HAP-1 (cell line): ENCODE results near the gene SLC30A1.

Experiments used
- DNase-seq, 2 experiments: peaks; one replicate each; pipeline ENCODE4 v3.0.0-alpha.2; 2016 to 2020; ENCODE audit warnings: low spot score in 2 of 2
- H3K27me3 ChIP-seq: fragments of 250-450 bp; sonication (Bioruptor Pico); 2 replicates; pipeline ENCODE4 v1.5.1; 2020; ENCODE audit warnings: low read depth, mild to moderate bottlenecking, moderate library complexity
- H3K36me3 ChIP-seq: fragments of 250-450 bp; sonication (Bioruptor Pico); replicated peaks from 2 replicates; pipeline ENCODE4 v1.5.1; 2020; ENCODE audit warnings: mild to moderate bottlenecking
- H3K4me1 ChIP-seq: fragments of 250-450 bp; sonication (Bioruptor Pico); 2 replicates; pipeline ENCODE4 v1.5.1; 2020; ENCODE audit warnings: mild to moderate bottlenecking
- H3K4me3 ChIP-seq: fragments of 250-450 bp; sonication (Bioruptor Pico); 2 replicates; pipeline ENCODE4 v1.5.1; 2020; ENCODE audit warnings: mild to moderate bottlenecking, moderate library complexity
- H3K9me3 ChIP-seq: fragments of 250-450 bp; sonication (Bioruptor Pico); 2 replicates; pipeline ENCODE4 v1.5.1; 2020; ENCODE audit warnings: mild to moderate bottlenecking, moderate library complexity
- in situ Hi-C: fragments of 300-500 bp; cut with MboI; formaldehyde crosslinking; loops from 3 replicates; pipeline ENCODE4 v1.14.3; 2020; ENCODE audit warnings: low sequenced_read_pairs, inconsistent platforms, mixed read lengths

Gene SLC30A1

GRCh38 chr1:211603191-211603701, 24.3 kb upstream of the SLC30A1 start:
- Histone ChIP-seq H3K27me3 (no peaks in the 10 kb centered on the region), H3K4me1 (no peaks in the 10 kb centered on the region), H3K9me3 (no peaks in the 10 kb centered on the region), H3K36me3 (no peaks in the 10 kb centered on the region), H3K4me3 (no peak overlapping the region)
- no peak for DNase-seq
- in situ Hi-C loops: no loop called here

GRCh38 chr1:211601982-211602670, 23.2 kb upstream of the SLC30A1 start:
- Histone ChIP-seq H3K27me3 (no peaks in the 10 kb centered on the region), H3K9me3 (no peaks in the 10 kb centered on the region), H3K36me3 (no peaks in the 10 kb centered on the region), H3K4me3 (no peak overlapping the region), H3K4me1 (no peaks in the 10 kb centered on the region)
- in situ Hi-C loops: no loop called here
- DNase-seq: no peak

- Histone ChIP-seq H3K4me1 (no peaks in the 10 kb centered on the region), H3K4me3 (no peak overlapping the region), H3K36me3 (no peaks in the 10 kb centered on the region), H3K9me3 (no peaks in the 10 kb centered on the region), H3K27me3 (no peaks in the 10 kb centered on the region)
- in situ Hi-C loops: no loop called here
- DNase-seq: no peak
Measured at GRCh38 chr1:211601159-211601558, 22.2 kb upstream of the SLC30A1 start.

- H3K27me3 ChIP-seq: no peaks in the 10 kb centered on the region
- in situ Hi-C loops: no loop called here
- no peaks in the 10 kb centered on the region for H3K4me1 ChIP-seq
- no peak overlapping the region for H3K4me3 ChIP-seq
- DNase-seq: no peak
- no peaks in the 10 kb centered on the region for H3K9me3 ChIP-seq
- H3K36me3 ChIP-seq: no peaks in the 10 kb centered on the region
Measured at GRCh38 chr1:211599250-211599649, 20.3 kb upstream of the SLC30A1 start.

GRCh38 chr1:211598514-211598913, 19.6 kb upstream of the SLC30A1 start:
- no peak for DNase-seq
- in situ Hi-C loops: no loop called here
- no peaks in the 10 kb centered on the region for H3K36me3 ChIP-seq
- no peaks in the 10 kb centered on the region for H3K27me3 ChIP-seq
- no peaks in the 10 kb centered on the region for H3K4me1 ChIP-seq
- no peak overlapping the region for H3K4me3 ChIP-seq
- no peaks in the 10 kb centered on the region for H3K9me3 ChIP-seq

DNA sequence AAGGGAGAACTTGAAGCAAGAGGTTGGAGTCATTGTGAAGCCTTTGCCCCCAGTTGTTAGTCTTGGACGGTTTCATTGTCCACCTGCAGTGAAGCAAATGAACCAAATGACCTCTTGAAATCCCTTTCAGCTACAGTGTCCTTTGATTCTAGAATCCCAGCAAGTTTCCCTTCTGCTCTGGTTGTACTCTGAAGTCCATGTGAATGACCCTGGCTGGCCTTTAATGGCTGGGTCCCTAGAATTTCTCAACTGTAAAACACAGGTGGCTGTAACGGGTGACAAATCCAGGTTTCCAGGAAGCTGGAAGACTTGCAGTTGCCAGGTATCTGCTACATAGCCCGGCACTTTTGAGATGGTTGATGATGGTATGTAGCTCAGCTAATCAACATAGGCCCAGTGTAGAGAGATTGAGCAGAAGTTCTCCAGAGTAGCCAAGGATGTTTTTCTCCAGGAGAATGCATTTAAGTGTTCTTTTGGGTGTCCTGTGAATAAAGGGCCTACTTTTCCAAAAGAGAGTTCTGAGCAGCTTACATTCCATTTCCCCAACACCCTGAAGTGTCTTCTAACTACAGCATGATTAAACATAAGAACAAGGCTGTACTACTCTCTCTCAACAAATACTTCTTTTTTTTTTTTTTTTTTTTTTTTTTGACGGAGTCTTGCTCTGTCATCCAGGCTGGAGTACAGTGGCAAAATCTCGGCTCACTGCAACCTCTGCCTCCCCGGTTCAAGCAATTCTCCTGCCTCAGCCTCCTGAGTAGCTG, 17.6 kb upstream of the SLC30A1 start:
- Histone ChIP-seq H3K4me1 (no peaks in the 10 kb centered on the region), H3K4me3 (no peak overlapping the region), H3K36me3 (no peaks in the 10 kb centered on the region), H3K9me3 (no peaks in the 10 kb centered on the region), H3K27me3 (no peaks in the 10 kb centered on the region)
- DNase-seq: no peak
- in situ Hi-C loops: no loop called here

GRCh38 chr1:211595419-211595818, 16.5 kb upstream of the SLC30A1 start:
- H3K36me3 ChIP-seq: no peaks in the 10 kb centered on the region
- DNase-seq: no peak
- H3K9me3 ChIP-seq: no peaks in the 10 kb centered on the region
- H3K4me3 ChIP-seq: no peak overlapping the region
- H3K27me3 ChIP-seq: no peaks in the 10 kb centered on the region
- no peaks in the 10 kb centered on the region for H3K4me1 ChIP-seq
- in situ Hi-C loops: no loop called here

GRCh38 chr1:211591980-211592493, 13.1 kb upstream of the SLC30A1 start:
- no peak for DNase-seq
- in situ Hi-C loops: no loop called here
- no peaks in the 10 kb centered on the region for H3K4me1 ChIP-seq
- no peak overlapping the region for H3K4me3 ChIP-seq
- no peaks in the 10 kb centered on the region for H3K27me3 ChIP-seq
- no peaks in the 10 kb centered on the region for H3K9me3 ChIP-seq
- H3K36me3 ChIP-seq: no peaks in the 10 kb centered on the region

GRCh38 chr1:211589782-211590721, 11.1 kb upstream of the SLC30A1 start:
- Histone ChIP-seq H3K4me3 (no peak overlapping the region), H3K27me3 (no peaks in the 10 kb centered on the region), H3K9me3 (no peaks in the 10 kb centered on the region), H3K4me1 (no peaks in the 10 kb centered on the region), H3K36me3 (no peaks in the 10 kb centered on the region)
- no peak for DNase-seq
- in situ Hi-C loops: no loop called here

DNA sequence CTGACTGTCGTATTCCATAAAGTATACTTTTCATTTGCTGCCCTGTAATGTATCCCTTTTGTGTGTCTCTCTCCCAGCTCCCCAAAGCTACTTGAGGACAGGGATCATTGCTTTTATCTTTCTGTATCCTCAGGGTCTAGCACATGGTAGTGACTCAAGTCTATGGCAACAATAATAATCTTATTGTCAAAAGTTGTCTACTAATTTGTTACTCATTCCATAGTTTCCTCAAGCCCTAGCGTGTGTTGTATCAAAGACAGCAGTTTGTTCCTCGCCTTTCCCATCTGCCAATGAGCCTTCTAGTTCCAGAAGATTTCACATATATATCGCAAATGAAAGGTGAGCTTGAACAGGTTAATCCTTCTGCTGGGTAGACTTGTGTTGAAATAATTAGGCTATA, 9.8 kb upstream of the SLC30A1 start:
- no peaks in the 10 kb centered on the region for H3K36me3 ChIP-seq
- in situ Hi-C loops: no loop called here
- no peaks in the 10 kb centered on the region for H3K4me1 ChIP-seq
- no peaks in the 10 kb centered on the region for H3K27me3 ChIP-seq
- H3K9me3 ChIP-seq: no peaks in the 10 kb centered on the region
- H3K4me3 ChIP-seq: no peak overlapping the region
- DNase-seq: no peak

DNA sequence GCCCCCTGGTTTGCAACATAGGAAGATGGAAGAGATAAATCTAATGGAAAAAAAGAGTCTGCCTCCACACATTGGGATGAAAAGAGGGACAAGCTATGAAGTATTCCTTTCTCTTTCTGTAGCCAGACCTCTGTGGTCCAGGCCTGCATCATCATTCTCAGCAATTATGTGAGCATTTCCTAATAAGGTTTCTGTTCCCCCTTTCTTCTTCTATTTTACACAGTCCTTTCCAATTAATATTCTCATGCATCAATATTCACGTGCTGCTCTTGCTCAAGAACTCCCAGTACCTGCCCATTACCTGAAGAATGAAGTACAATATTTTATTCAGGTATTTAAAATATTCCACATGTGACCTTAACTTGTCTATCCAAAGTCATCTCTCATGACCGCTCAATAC, 8.2 kb upstream of the SLC30A1 start:
- H3K27me3 ChIP-seq: no peaks in the 10 kb centered on the region
- in situ Hi-C loops: no loop called here
- no peaks in the 10 kb centered on the region for H3K4me1 ChIP-seq
- H3K9me3 ChIP-seq: no peaks in the 10 kb centered on the region
- no peak overlapping the region for H3K4me3 ChIP-seq
- H3K36me3 ChIP-seq: no peaks in the 10 kb centered on the region
- no peak for DNase-seq

DNA sequence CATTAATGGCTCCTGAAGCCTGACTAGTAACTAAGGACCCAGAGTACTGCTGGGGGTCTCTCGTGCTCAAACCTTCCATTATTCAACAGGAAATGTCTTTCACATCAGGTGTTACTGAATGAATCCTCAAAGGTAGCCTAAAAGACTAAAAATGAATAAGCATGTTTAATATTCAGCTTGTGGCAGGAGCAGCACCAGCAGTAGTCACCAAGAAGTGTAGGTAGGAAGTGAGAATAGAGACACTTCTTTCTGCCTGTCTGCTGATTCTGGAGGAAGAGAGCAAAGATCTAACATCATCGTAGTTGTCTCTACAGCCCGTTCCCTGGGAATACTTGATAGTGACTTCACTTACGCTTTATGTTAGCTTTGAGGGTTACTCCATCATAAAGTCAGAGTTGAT, 7.6 kb upstream of the SLC30A1 start:
- Histone ChIP-seq H3K36me3 (no peaks in the 10 kb centered on the region), H3K27me3 (no peaks in the 10 kb centered on the region), H3K9me3 (no peaks in the 10 kb centered on the region), H3K4me3 (no peak overlapping the region), H3K4me1 (no peaks in the 10 kb centered on the region)
- in situ Hi-C loops: no loop called here
- DNase-seq: no peak
